Esophagus squamous epithelium (tissue), 5 donors: Measurements from ENCODE around the gene FMN2. TPM values are rescaled to one million over a fixed set of nuclear protein-coding genes. Genes with fewer than 3 reads are reported as not detected.

Source experiments
- DNase-seq: peaks from one replicate; lab custom pipeline; 2025; lab: John Stamatoyannopoulos, UW
- H3K27ac ChIP-seq, 4 donors: fragments of 200-600 bp; sonication (generic); one replicate each; pipeline ENCODE4 v1.5.1; 2016 to 2019; ENCODE audit warnings: mild to moderate bottlenecking in 1 of 4
- H3K27me3 ChIP-seq, 4 donors: fragments of 200-600 bp; sonication (generic); 1 replicate in 3 of 4; 2 replicates in 1 of 4; pipeline versions ENCODE4 v1.5.1 to v1.6.0; 2017 to 2021; ENCODE audit warnings: antibody characterized with exemption in 1 of 4
- H3K36me3 ChIP-seq, 3 donors: fragments of 200-600 bp; sonication (generic); one replicate each; pipeline ENCODE4 v1.5.1; 2016 to 2019
- H3K4me1 ChIP-seq, 3 donors: fragments of 200-600 bp; sonication (generic); one replicate each; pipeline ENCODE4 v1.5.1; 2017 to 2019
- H3K4me3 ChIP-seq, 4 donors: fragments of 200-600 bp; sonication (generic); 1 replicate in 3 of 4; 2 replicates in 1 of 4; pipeline ENCODE4 v1.5.1; 2016 to 2019; ENCODE audit warnings: mild to moderate bottlenecking in 2 of 4, moderate library complexity in 1 of 4
- H3K9me3 ChIP-seq, 3 donors: fragments of 200-600 bp; sonication (generic); one replicate each; pipeline ENCODE4 v1.5.1; 2016 to 2019
- CTCF ChIP-seq, 6 experiments: fragments of 450-650 bp in 4 of 6; fragments of 200-600 bp in 2 of 6; sonication (generic) in 2 of 6; IDR thresholded peaks; one replicate each; pipeline ENCODE4 v1.5.1; 2016 to 2019; ENCODE audit warnings: antibody characterized with exemption in 6 of 6, mild to moderate bottlenecking in 4 of 6, moderate library complexity in 4 of 6
- POLR2A ChIP-seq, 4 donors: fragments of 450-650 bp; IDR thresholded peaks; one replicate each; pipeline ENCODE4 v1.6.1; 2017; ENCODE audit warnings: antibody characterized with exemption in 4 of 4, mild to moderate bottlenecking in 4 of 4, moderate library complexity in 3 of 4
- WGBS, 2 donors: methylation state at CpG; one replicate each; pipeline ENCODE4 v1.1.5; 2018; 5-methylcytosine and 5-hydroxymethylcytosine counted together
- intact Hi-C: fragments of 100-400 bp; cut with DNase I; formaldehyde crosslinking; loops from one replicate; pipeline ENCODE4 v1.15.0; 2022
- total RNA-seq, 4 donors: library from RNA; depleted of rRNA; stranded (reverse); fragments of >200 nt; gene quantifications; one replicate each; pipeline ENCODE4 v1.1.0, GENCODE V29; 2016
- donor health status: DM: yes; HTN: yes; CAD: no.

The FMN2 gene
- total RNA-seq, 4 donors from 2014 or later = 0.19 to 0.35 TPM; not detected in 2

- intact Hi-C loops = no loop called here
- WGBS, 2 donors = 49 to 56% methylated on average over 5 of the region's 5 CpGs
- Histone ChIP-seq H3K27ac (no peak overlapping the region), H3K27me3 (no peaks in the 10 kb centered on the region), H3K4me1 (no peaks in the 10 kb centered on the region), H3K4me3 (no peak overlapping the region), H3K9me3 (no peaks in the 10 kb centered on the region), H3K36me3 (no peaks in the 10 kb centered on the region)
- DNase-seq = no peak
- no peak for TF ChIP-seq CTCF (IDR thresholded peaks at IDR 0.05)
- TF ChIP-seq POLR2A (IDR thresholded peaks at IDR 0.05) = no peak
Measured at GRCh38 chr1:240074422-240074821, 17.3 kb upstream of the FMN2 start.

GRCh38 chr1:240074908-240075307 lies 16.8 kb upstream of the FMN2 start:
- 59 to 63% methylated on average over 3 of the region's 3 CpGs for WGBS, 2 donors
- H3K36me3 ChIP-seq = no peaks in the 10 kb centered on the region
- H3K4me3 ChIP-seq = no peak overlapping the region
- intact Hi-C loops = no loop called here
- no peak overlapping the region for H3K27ac ChIP-seq
- no peaks in the 10 kb centered on the region for H3K27me3 ChIP-seq
- no peaks in the 10 kb centered on the region for H3K9me3 ChIP-seq
- H3K4me1 ChIP-seq = no peaks in the 10 kb centered on the region
- no peak for TF ChIP-seq CTCF (IDR thresholded peaks at IDR 0.05)
- TF ChIP-seq POLR2A (IDR thresholded peaks at IDR 0.05) = no peak
- DNase-seq = no peak

GRCh38 chr1:240084337-240084736 lies 7.3 kb upstream of the FMN2 start:
- H3K4me3 ChIP-seq = no peak overlapping the region

GRCh38 chr1:240084749-240085148 lies 6.9 kb upstream of the FMN2 start:
- no peak for TF ChIP-seq CTCF (IDR thresholded peaks at IDR 0.05)
- no peak for TF ChIP-seq POLR2A (IDR thresholded peaks at IDR 0.05)
- WGBS, 2 donors = 46 to 66% methylated on average over 5 to 8 of the region's 8 CpGs
- Histone ChIP-seq H3K36me3 (no peaks in the 10 kb centered on the region), H3K27ac (no peak overlapping the region), H3K4me1 (no peaks in the 10 kb centered on the region), H3K4me3 (no peak overlapping the region), H3K27me3 (peaks cover 0 to 31% (median 0%) of the 10 kb centered on the region in 4 donors), H3K9me3 (no peaks in the 10 kb centered on the region)
- intact Hi-C loops = no loop called here
- DNase-seq = no peak

More at GRCh38 chr1:240084337-240084736, 7.3 kb upstream of the FMN2 start:
- intact Hi-C loops = no loop called here
- TF ChIP-seq CTCF (IDR thresholded peaks at IDR 0.05) = no peak
- no peak for TF ChIP-seq POLR2A (IDR thresholded peaks at IDR 0.05)
- 14 to 50% methylated on average over 1 of the region's 1 CpG for WGBS, 2 donors
- H3K27ac ChIP-seq = no peak overlapping the region
- H3K4me1 ChIP-seq = no peaks in the 10 kb centered on the region
- H3K9me3 ChIP-seq = no peaks in the 10 kb centered on the region
- DNase-seq = no peak
- H3K27me3 ChIP-seq = peaks cover 0 to 26% (median 0%) of the 10 kb centered on the region in 4 donors
- no peaks in the 10 kb centered on the region for H3K36me3 ChIP-seq

- Histone ChIP-seq H3K4me1 (peaks cover 0 to 6% (median 0%) of the 10 kb centered on the region in 3 donors), H3K27me3 (peaks cover 0 to 50% (median 0%) of the 10 kb centered on the region in 4 donors), H3K36me3 (no peaks in the 10 kb centered on the region), H3K27ac (no peak overlapping the region), H3K4me3 (no peak overlapping the region), H3K9me3 (no peaks in the 10 kb centered on the region)
- intact Hi-C loops = no loop called here
- no peak for TF ChIP-seq POLR2A (IDR thresholded peaks at IDR 0.05)
- DNase-seq = no peak
- WGBS, 2 donors = 67 to 68% methylated on average over 1 of the region's 1 CpG
Measured at GRCh38 chr1:240086726-240087125, 5.0 kb upstream of the FMN2 start.

- Histone ChIP-seq H3K9me3 (no peaks in the 10 kb centered on the region), H3K4me1 (peaks cover 0 to 26% (median 6%) of the 10 kb centered on the region in 3 donors), H3K36me3 (no peaks in the 10 kb centered on the region), H3K27me3 (peaks cover 0 to 79% (median 9%) of the 10 kb centered on the region in 4 donors), H3K27ac (no peak overlapping the region), H3K4me3 (no peak overlapping the region)
- TF ChIP-seq CTCF (IDR thresholded peaks at IDR 0.05) (no peak), POLR2A (IDR thresholded peaks at IDR 0.05) (no peak)
- intact Hi-C loops = no loop called here
- 6 to 24% methylated on average over 2 of the region's 2 CpGs for WGBS, 2 donors
- no peak for DNase-seq
Measured at GRCh38 chr1:240090014-240090413, 1.7 kb upstream of the FMN2 start.
